Mesothelial cell of epicardium (in vitro differentiated cells): Measurements from ENCODE around the gene GALNT2. TPM values are rescaled to one million over a fixed set of nuclear protein-coding genes. Genes with fewer than 3 reads are reported as not detected.

Experiments used
- DNase-seq, 2 experiments: peaks; one replicate each; pipeline ENCODE4 v3.0.0; 2021; ENCODE audit warnings: low spot score in 2 of 2; ENCODE audit not compliant: unreplicated experiment in 2 of 2
- H3K27ac Mint-ChIP-seq: 2 replicates; pipeline ENCODE4 v1.8.0; 2021; ENCODE audit warnings: mixed read lengths
- H3K27me3 Mint-ChIP-seq: 2 replicates; pipeline ENCODE4 v1.8.0; 2021; ENCODE audit warnings: low read depth, mixed read lengths
- H3K36me3 Mint-ChIP-seq: 2 replicates; pipeline ENCODE4 v1.8.0; 2021; ENCODE audit warnings: mixed read lengths
- H3K4me1 Mint-ChIP-seq: 2 replicates; pipeline ENCODE4 v1.8.0; 2021; ENCODE audit warnings: mixed read lengths
- H3K4me3 Mint-ChIP-seq: 2 replicates; pipeline ENCODE4 v1.8.0; 2021; ENCODE audit warnings: mild to moderate bottlenecking, moderate library complexity, mixed read lengths
- H3K9me3 Mint-ChIP-seq: 2 replicates; pipeline ENCODE4 v1.8.0; 2021; ENCODE audit warnings: mixed read lengths
- CTCF ChIP-seq: fragments of 200-600 bp; sonication (generic); IDR thresholded peaks from one replicate; pipeline ENCODE4 v1.5.0; 2021; ENCODE audit warnings: antibody characterized with exemption; ENCODE audit not compliant: unreplicated experiment
- total RNA-seq: library from RNA; stranded (reverse); gene quantifications from 3 replicates; pipeline ENCODE4 v1.2.1, GENCODE V29; 2021

Gene GALNT2
- total RNA-seq, 1 donor from 2014 or later, result 48.3 TPM

GRCh38 chr1:230321741-230322420 lies 254.8 kb downstream of the GALNT2 start:
- peaks cover 5% of the 10 kb centered on the region for H3K4me1 Mint-ChIP-seq
- DNase-seq, result no peak
- TF ChIP-seq CTCF, result no peak
- peaks cover 19% of the 10 kb centered on the region for H3K27me3 Mint-ChIP-seq
- H3K9me3 Mint-ChIP-seq, result no peaks in the 10 kb centered on the region
- H3K36me3 Mint-ChIP-seq, result no peaks in the 10 kb centered on the region
- no peak overlapping the region for H3K27ac Mint-ChIP-seq
- no peak overlapping the region for H3K4me3 Mint-ChIP-seq

GRCh38 chr1:230322421-230322756 lies 255.4 kb downstream of the GALNT2 start:
- Mint-ChIP-seq H3K36me3 (no peaks in the 10 kb centered on the region), H3K9me3 (no peaks in the 10 kb centered on the region), H3K27ac (no peak overlapping the region), H3K27me3 (peaks cover 14% of the 10 kb centered on the region), H3K4me3 (no peak overlapping the region), H3K4me1 (peaks cover 5% of the 10 kb centered on the region)
- TF ChIP-seq CTCF, result no peak
- no peak for DNase-seq

DNA sequence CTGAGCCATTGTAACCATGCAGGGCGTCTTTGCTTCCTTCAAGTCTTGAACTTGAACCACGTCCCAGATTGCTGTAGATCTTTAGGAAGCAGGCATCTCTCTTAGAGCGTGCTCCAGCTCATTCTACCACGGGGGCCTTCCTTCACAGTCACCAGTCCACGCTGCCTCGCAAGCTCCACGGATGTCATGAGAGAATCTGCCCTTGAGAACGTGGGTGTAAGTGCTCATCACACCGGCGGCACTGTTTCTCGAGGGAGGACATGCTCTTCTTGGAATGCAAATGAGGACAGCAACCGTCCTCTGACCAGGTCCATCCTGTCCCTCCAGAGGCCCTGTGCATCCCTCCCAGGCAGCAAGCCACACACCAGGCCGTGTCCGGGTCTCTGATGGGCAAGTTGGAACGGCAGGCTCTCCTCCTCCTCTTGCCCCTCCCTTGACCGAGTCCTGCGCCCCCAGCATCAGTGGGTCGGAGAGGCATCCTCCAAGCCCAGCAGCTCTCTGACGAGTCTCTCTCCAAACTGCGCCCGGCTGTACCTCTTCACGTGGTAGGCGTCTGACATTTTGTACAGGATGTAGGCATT lies 256.0 kb downstream of the GALNT2 start:
- Mint-ChIP-seq H3K27me3 (peaks cover 7% of the 10 kb centered on the region), H3K4me3 (no peak overlapping the region), H3K36me3 (no peaks in the 10 kb centered on the region), H3K27ac (no peak overlapping the region), H3K4me1 (peaks cover 3% of the 10 kb centered on the region), H3K9me3 (no peaks in the 10 kb centered on the region)
- no peak for TF ChIP-seq CTCF
- no peak for DNase-seq

- Mint-ChIP-seq H3K27me3 (peaks cover 4% of the 10 kb centered on the region), H3K36me3 (no peaks in the 10 kb centered on the region), H3K4me3 (no peak overlapping the region), H3K4me1 (no peaks in the 10 kb centered on the region), H3K9me3 (no peaks in the 10 kb centered on the region), H3K27ac (no peak overlapping the region)
- TF ChIP-seq CTCF, result no peak
- DNase-seq, result no peak
Observed at GRCh38 chr1:230323686-230324085, 256.6 kb downstream of the GALNT2 start.

DNA sequence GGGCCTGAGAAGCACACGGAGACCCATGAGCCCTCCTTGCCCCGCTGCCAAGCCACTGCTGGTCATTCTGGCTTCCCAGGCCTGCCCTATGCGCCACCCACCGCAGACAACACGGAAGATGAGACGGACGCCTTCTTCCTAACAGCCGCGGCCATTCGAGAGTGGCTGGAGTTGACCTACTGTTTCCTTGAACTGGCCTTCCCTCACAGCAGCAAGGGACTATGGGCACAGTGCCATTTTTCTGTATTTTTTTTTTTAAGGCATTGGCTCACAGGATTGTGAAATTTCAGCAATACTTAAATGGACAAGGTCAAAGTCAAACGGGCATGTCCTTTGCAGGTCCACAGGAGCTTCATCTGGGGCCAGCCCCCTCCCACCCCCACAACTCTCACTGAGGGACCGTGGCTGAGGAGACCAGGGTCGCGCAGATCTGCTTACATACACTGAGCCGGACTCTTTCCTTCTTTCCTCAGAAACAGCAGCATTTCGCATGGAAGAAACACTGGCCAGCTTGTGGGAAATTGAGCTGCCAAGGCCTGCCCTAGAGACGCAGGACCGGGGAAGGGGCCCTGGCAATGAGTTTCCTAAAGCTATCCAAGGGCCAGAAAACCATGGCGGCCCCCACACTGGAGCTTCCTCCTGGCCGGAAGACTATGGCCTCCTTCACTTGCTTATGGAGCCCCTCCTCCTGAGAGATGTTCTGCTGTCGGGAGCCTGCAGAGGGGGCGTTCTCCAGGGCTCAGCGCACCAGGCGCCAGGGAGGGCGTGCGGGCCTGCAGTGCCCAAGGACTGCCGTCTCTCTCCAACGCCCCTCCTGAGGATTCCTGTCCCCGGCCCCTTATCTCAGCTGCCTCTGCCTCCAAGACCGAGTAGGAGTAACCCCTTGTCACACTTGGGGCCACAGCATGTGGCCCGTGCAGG lies 260.2 kb downstream of the GALNT2 start:
- no peaks in the 10 kb centered on the region for H3K9me3 Mint-ChIP-seq
- no peak for DNase-seq
- H3K27ac Mint-ChIP-seq, result no peak overlapping the region
- no peaks in the 10 kb centered on the region for H3K36me3 Mint-ChIP-seq
- H3K27me3 Mint-ChIP-seq, result peaks cover 3% of the 10 kb centered on the region
- H3K4me3 Mint-ChIP-seq, result no peak overlapping the region
- no peak for TF ChIP-seq CTCF
- peaks cover 4% of the 10 kb centered on the region for H3K4me1 Mint-ChIP-seq
